ENCODE measurements around the gene EEF1A2.

EEF1A2 gene

DNA sequence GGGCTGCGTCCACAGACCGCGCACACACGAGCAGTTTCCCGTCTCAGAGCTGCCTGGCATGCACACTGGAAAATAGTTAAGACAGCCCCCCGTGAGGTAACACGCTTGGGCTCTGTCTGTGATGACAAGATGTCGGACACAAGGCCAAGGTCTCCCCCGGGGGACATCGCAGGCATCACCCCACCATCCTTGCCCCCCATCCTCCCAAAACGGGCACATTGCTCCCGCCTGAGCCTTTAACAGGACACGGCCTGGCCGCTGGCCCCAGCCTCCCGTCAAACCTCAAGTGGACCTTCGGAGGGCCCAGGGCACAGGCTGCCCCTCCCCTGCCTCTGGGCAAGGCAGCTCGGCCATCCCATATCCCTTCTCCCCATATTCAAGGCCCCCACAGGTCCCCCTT is 32.0 kb downstream of the EEF1A2 start:
- no peak for DNase-seq

GRCh38 chr20:63466250-63466825 is 32.5 kb downstream of the EEF1A2 start:
- DNase-seq = no peak

- DNase-seq = no peak
Measured at GRCh38 chr20:63465380-63466249, 33.3 kb downstream of the EEF1A2 start.

GRCh38 chr20:63464289-63464635 is 34.6 kb downstream of the EEF1A2 start:
- no peak for DNase-seq

DNA sequence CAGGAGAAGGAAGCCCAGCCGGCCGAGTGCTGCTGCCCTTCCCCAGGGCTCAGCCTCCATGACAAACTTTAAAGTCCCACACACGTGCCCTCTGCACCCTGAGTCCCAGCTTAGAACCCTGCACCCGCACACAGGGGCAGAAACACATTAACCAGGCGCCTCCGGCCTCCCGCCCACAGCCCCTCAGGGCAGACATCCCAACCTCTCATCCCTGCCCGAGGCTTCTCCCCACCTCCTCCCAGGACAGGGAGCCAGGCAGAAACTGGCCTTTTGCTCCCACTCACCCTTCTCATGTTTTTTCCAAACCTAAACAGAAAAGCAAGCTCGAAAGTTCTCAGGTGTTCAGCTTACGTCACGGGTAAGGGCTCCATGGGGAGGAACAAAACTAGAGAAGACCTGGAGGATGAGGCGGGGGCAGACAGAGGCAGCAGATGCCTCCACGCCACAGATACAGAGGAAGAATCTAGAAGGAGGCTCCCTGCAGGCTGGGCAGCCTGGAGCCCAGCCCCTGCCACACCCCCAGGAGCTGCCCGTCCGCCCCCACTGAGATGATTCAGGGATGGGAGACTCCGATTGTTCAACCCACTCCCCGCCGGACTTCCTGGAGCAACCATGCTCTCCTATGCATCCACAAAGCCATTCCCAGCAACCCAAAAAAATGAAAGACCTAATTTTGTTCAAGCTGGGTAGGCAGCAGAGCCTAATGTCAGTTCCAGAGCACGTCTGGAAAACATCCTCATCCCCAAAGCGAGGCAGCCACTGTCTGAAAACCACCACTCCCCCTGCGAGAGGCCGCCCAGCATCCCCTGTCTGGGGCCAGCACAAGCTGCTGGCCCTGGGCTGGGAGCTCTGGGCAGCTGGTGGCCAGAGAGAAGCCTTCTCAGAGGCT is 35.2 kb downstream of the EEF1A2 start:
- DNase-seq = no peak

- no peak for DNase-seq
Measured at GRCh38 chr20:63462244-63462643, 36.6 kb downstream of the EEF1A2 start.

GRCh38 chr20:63461104-63461763 is 37.6 kb downstream of the EEF1A2 start:
- no peak for DNase-seq

DNA sequence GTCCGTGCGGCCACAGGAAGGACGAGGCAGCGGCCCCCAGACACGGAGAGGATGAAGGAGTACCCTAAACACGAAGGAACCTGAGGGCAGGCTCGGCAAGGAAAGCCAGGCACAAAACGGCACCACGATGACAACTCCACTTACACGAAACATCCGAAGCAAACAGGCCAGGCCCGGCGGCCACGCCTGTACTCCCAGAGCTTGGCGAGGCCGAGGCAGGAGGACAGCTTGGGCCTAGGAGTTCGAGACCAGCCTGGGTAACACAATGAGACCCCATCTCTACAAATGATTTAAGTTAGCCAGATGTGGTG is 39.9 kb downstream of the EEF1A2 start:
- no peak for DNase-seq

GRCh38 chr20:63458170-63459069 is 40.5 kb downstream of the EEF1A2 start:
- no peak for DNase-seq

- no peak for DNase-seq
Measured at GRCh38 chr20:63457737-63458136, 41.1 kb downstream of the EEF1A2 start.

DNA sequence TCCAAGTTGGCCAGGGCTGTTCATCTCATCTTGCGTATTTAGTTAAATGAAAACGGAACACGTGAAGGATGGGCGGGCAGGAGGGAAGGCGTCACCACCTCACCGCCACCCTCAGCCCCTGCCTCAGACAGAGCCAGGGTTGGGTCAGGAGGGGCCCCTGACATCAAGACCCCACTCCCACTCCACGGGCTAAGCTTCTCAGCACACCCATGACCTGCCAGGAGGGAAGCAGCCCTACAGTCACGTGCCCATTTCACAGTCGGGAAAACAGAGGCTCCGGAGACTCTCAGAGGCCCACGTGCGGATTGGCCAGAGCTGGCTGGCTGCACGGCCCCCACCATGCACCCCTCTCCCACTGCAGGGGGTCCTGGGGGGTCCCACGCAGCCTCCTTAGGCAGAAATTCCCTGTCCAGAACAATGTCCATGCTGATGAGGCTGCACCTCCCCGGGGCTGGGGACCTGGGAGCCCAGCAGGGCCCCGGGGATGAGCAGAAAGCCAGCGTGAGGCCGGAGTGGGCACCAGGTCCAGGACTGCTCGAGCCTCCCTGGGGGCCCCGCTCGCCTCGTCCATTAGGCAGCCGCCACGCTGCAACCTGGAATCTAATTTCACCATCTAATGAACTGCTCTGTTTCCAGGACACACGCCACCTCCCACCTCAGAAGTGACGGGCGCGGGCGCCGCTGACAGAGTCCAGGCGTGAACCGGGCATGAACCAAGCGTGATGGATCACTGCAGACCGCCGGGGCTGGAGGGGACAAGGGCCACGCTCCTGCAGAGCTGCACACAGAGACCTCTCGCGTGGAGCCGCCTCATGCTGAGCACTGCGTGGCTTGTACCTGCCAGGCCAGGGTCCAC is 42.2 kb downstream of the EEF1A2 start:
- no peak for DNase-seq

DNA sequence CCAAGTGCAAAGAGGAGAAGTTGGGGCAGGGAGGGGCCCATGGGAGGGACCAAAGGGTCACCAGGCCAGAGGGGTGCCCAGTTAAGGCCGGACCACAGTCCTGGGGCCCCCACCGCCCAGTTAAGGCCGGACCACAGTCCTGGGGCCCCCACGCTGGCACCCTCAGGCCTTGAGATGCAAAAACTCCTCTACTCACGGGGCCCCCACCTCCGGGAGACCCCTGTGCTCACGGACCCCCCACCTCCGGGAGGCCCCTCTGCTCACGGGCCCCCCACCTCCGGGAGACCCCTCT is 43.4 kb downstream of the EEF1A2 start:
- no peak for DNase-seq

- DNase-seq = no peak
Measured at GRCh38 chr20:63454731-63455567, 43.9 kb downstream of the EEF1A2 start.

DNA sequence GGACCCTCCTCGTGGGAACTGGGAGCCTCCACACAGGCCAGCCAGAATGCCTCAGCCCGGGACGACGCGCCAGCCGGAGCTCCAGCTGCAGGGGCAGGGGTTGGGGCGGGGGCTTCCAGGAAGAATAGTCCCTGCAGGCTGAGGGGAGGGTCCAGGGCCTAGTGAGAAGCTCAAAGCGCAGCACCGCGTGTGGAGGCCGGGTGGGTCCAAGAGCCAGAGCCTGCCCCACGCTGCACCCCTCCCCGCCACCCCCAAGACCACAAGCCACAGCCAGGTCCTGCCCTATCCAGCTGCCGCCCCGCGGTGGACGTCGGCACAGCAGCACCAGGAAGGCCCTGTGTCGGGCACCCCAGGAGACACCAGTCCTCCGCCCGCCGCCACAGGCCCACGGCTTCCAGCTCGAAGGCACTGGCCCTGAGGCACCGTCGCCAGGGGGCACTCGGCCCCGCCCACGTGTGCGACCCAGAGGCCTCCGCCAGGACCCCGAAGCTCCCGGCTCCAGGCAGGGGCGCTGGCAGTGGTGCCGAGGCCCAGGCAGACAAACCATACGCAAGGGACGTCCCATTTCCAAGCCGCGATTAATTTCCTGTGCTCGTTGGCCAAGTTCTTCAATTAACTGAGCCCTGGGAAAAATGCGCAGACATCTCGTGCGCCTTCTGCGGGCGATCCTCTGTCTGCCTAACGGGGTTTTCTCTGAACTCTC is 45.9 kb downstream of the EEF1A2 start:
- DNase-seq = no peak

GRCh38 chr20:63452341-63452740 is 46.5 kb downstream of the EEF1A2 start:
- no peak for DNase-seq

GRCh38 chr20:63451821-63452220 is 47.1 kb downstream of the EEF1A2 start:
- DNase-seq = no peak

DNA sequence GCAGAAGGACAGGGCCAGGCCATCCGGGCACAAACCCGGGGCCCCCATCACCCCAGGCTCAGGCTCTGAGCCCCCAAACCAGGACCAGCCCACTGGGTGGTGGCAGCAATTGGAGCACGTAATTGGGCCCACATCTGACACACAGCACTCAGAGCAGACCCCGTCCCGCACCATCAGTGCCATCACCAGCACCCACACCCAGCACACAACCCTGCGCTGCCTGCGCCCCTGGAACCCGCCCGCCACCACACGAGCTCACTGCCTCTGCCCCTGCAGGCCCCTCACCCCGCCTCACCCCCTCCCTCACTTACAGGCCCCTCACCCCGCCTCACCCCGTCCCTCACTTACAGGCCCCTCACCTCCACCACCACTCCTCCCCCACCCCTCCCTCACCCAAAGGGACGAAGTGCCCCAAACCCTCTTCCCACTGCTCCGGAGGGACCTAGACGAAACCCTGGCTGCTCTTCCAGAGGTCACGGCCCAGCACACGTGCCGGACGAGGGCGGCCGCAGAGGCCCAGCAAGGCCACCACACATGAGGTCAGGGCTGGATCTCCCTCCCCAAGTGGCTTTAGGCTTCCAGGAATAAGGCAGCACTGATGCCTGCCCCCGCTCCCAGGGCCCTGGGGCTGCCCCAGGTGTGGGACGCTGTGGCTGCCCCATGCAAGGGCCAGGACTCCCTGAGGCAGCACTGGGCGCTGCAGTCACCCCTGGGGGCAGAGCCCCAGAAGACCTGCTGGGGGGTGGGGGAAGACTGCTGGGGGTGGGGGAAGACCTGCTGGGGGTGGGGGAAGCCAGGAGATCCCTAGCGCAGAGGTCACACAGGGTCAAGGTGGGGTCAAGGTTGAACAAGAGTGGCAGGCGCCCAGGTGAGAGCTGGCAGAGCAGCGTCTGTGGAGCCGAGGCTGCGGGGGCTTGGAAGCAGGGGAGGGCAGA is 48.8 kb downstream of the EEF1A2 start:
- DNase-seq = no peak

DNA sequence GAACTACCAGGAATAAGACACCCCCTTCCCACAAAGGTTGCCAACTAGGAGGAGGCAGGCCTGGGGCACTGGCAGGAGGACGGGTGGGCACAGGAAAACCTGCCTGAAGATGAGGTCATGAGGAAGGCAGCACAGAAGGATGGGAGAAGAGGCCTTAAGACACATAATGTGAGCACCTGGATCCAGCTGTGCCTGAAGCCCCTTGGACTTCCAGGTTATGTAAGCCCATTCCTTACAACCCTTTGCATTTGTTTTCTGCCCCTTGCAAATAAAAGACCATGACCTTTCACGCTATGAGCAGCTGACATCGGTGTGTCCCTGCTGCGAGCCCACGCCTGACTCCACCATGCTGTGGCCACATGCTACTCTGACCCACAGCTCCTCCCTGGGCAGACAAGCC is 49.9 kb downstream of the EEF1A2 start:
- DNase-seq = no peak

- no peak for DNase-seq
Measured at GRCh38 chr20:63448031-63448430, 50.9 kb downstream of the EEF1A2 start.

Data from NCI-H1048 (cell line).